ENCODE data around the gene WWC2. TPM values are rescaled to one million over a fixed set of nuclear protein-coding genes. Genes with fewer than 3 reads are reported as not detected.

The WWC2 gene
- total RNA-seq, 4 donors from 2014 or later: 6.6 to 79.7 (median 9.4) TPM

DNA sequence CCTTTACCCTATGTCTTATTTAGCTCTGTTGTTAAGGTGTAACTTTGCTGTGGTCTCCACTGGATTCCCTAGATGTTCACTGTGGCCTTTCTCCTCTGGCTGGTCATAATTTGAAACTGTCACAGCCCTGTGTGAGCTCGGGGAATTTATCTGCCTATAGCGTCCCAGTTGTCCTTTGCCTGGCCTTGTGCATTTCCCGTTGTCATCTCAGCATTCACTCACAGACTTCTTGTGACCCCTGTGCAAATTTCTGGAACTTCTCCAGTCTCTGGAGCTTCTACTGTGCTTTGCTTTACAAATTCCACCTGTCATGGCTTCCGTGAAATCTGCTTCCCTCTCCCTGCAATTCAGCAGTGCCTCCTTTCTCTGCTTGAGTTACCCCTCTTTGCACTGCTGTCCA lies 106.7 kb downstream of the WWC2 start:
- TF ChIP-seq POLR2A (IDR thresholded peaks at IDR 0.05) (no peak), POLR2AphosphoS5 (IDR thresholded peaks at IDR 0.05) (no peak)
- in situ Hi-C loops (cut with MboI; ENCODE audit: low pct_ligation_motif_present in 1 of 4, low pct_unique_long_range_greater_than_20kb in 1 of 4, low sequenced_read_pairs in 3 of 4): no loop called here
- no peaks in the 10 kb centered on the region for H3K4me1 ChIP-seq
- no peaks in the 10 kb centered on the region for H3K27me3 ChIP-seq
- H3K36me3 ChIP-seq: no peaks in the 10 kb centered on the region
- no peak for DNase-seq
- H3K4me3 ChIP-seq: no peak overlapping the region
- no peak overlapping the region for H3K27ac ChIP-seq
- WGBS, 2 donors (ENCODE audit: low coverage in 1 of 2): 63 to 86% methylated on average over 4 of the region's 4 CpGs
- no peaks in the 10 kb centered on the region for H3K9me3 ChIP-seq
- intact Hi-C loops (cut with DNase I; ENCODE audit: low total_unique reads): no loop called here

- intact Hi-C loops (cut with DNase I; ENCODE audit: low total_unique reads) (no loop called here), in situ Hi-C loops (cut with MboI; ENCODE audit: low pct_ligation_motif_present in 1 of 4, low pct_unique_long_range_greater_than_20kb in 1 of 4, low sequenced_read_pairs in 3 of 4) (no loop called here)
- WGBS, 2 donors (ENCODE audit: low coverage in 1 of 2): 87 to 96% methylated on average over 5 to 8 of the region's 8 CpGs
- no peaks in the 10 kb centered on the region for H3K36me3 ChIP-seq
- H3K27ac ChIP-seq: no peak overlapping the region
- no peaks in the 10 kb centered on the region for H3K4me1 ChIP-seq
- DNase-seq: no peak
- TF ChIP-seq POLR2A (IDR thresholded peaks at IDR 0.05) (no peak), EP300 (IDR thresholded peaks at IDR 0.05; ENCODE audit: low read depth) (no peak), POLR2AphosphoS5 (IDR thresholded peaks at IDR 0.05) (no peak)
- TF ChIP-seq, protein P1, sequence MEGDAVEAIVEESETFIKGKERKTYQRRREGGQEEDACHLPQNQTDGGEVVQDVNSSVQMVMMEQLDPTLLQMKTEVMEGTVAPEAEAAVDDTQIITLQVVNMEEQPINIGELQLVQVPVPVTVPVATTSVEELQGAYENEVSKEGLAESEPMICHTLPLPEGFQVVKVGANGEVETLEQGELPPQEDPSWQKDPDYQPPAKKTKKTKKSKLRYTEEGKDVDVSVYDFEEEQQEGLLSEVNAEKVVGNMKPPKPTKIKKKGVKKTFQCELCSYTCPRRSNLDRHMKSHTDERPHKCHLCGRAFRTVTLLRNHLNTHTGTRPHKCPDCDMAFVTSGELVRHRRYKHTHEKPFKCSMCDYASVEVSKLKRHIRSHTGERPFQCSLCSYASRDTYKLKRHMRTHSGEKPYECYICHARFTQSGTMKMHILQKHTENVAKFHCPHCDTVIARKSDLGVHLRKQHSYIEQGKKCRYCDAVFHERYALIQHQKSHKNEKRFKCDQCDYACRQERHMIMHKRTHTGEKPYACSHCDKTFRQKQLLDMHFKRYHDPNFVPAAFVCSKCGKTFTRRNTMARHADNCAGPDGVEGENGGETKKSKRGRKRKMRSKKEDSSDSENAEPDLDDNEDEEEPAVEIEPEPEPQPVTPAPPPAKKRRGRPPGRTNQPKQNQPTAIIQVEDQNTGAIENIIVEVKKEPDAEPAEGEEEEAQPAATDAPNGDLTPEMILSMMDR (IDR thresholded peaks at IDR 0.05): no peak
- H3K9me3 ChIP-seq: no peaks in the 10 kb centered on the region
- no peaks in the 10 kb centered on the region for H3K27me3 ChIP-seq
- no peak overlapping the region for H3K4me3 ChIP-seq
Observed at GRCh38 chr4:183211533-183211932, 112.5 kb downstream of the WWC2 start.

- WGBS, 2 donors (ENCODE audit: low coverage in 1 of 2): 70 to 91% methylated on average over 2 of the region's 2 CpGs
- Histone ChIP-seq H3K27me3 (no peaks in the 10 kb centered on the region), H3K9me3 (no peaks in the 10 kb centered on the region), H3K36me3 (no peaks in the 10 kb centered on the region), H3K4me1 (no peaks in the 10 kb centered on the region), H3K4me3 (no peak overlapping the region), H3K27ac (no peak overlapping the region)
- in situ Hi-C loops (cut with MboI; ENCODE audit: low pct_ligation_motif_present in 1 of 4, low pct_unique_long_range_greater_than_20kb in 1 of 4, low sequenced_read_pairs in 3 of 4) (no loop called here), intact Hi-C loops (cut with DNase I; ENCODE audit: low total_unique reads) (no loop called here)
- DNase-seq: no peak
- no peak for TF ChIP-seq POLR2A (IDR thresholded peaks at IDR 0.05)
- TF ChIP-seq, protein P1 (IDR thresholded peaks at IDR 0.05): no peak
- TF ChIP-seq EP300 (IDR thresholded peaks at IDR 0.05; ENCODE audit: low read depth): no peak
- TF ChIP-seq POLR2AphosphoS5 (IDR thresholded peaks at IDR 0.05): no peak
Observed at GRCh38 chr4:183213996-183214395, 114.9 kb downstream of the WWC2 start.

- intact Hi-C loops (cut with DNase I; ENCODE audit: low total_unique reads): no loop called here
- H3K27ac ChIP-seq: no peak overlapping the region
- WGBS, 2 donors (ENCODE audit: low coverage in 1 of 2): 84 to 96% methylated on average over 4 of the region's 4 CpGs
Observed at GRCh38 chr4:183214912-183215488, 115.9 kb downstream of the WWC2 start.

More at GRCh38 chr4:183214912-183215488, 115.9 kb downstream of the WWC2 start:
- Histone ChIP-seq H3K9me3 (no peaks in the 10 kb centered on the region), H3K36me3 (no peaks in the 10 kb centered on the region), H3K27me3 (no peaks in the 10 kb centered on the region), H3K4me1 (no peaks in the 10 kb centered on the region), H3K4me3 (no peak overlapping the region)
- DNase-seq: no peak
- in situ Hi-C loops (cut with MboI; ENCODE audit: low pct_ligation_motif_present in 1 of 4, low pct_unique_long_range_greater_than_20kb in 1 of 4, low sequenced_read_pairs in 3 of 4): no loop called here
- TF ChIP-seq POLR2AphosphoS5 (IDR thresholded peaks at IDR 0.05): no peak
- TF ChIP-seq, protein P1 (IDR thresholded peaks at IDR 0.05): no peak
- no peak for TF ChIP-seq EP300 (IDR thresholded peaks at IDR 0.05; ENCODE audit: low read depth)
- TF ChIP-seq POLR2A (IDR thresholded peaks at IDR 0.05): no peak
